Measurements from ENCODE around the gene JUP.
"Not testable (repeated sequence)": the region's sequence is repeated elsewhere in the genome, so short reads cannot be mapped to it uniquely, and the experiment has no call there.

JUP gene

GRCh38 chr17:41786227-41787020 is at the start of gene JUP:
JUP (minus strand) TSS chr17:41786711; CDS start chr17:41771854, 14,857 bp downstream.
- DNase-seq, result peak; percentile 99

GRCh38 chr17:41835800-41836549 is 49.5 kb upstream of the JUP start, which contains the start of gene NT5C3B:
NT5C3B (minus strand) TSS chr17:41836232; CDS start chr17:41836193, 39 bp downstream.
- DNase-seq, result peak; percentile 6 to 9

GRCh38 chr17:41835214-41835799 is 48.8 kb upstream of the JUP start:
- DNase-seq, result peak; percentile 33 to 37

GRCh38 chr17:41829961-41830360 is 43.5 kb upstream of the JUP start:
- not testable (repeated sequence) for DNase-seq

DNA sequence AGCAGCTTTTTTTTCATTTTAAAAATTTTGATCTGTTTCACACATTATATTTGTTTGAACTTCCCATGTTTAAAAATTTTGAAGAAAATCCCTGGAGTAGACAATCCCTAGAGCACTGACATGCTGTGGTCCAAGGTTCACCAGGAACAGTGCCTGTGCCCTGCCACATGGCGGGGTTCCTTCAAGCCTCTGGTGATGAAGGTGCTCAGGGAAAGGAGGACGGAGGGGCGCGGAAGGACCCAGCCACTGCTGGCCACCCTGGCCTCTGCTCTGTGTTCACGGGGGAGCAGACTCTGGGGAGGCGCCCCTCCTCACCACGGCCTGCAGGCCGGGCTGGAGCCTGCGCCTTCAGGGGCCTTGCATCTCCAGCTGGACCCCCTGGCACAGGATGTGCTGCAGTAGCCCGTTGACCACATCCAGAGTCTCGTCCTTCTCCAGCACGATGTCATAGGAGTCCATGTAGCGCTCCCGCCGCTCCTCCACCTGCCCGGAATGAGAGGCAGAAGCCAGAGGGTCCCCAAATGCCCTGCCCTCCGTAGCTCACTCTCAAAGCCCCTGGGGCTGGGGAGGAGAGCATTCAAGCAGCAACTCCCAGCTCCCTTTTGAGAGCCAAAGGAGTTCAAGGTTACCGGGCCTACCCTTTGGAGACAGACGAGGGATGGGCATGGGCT is 38.8 kb upstream of the JUP start:
- DNase-seq, result no peak

DNA sequence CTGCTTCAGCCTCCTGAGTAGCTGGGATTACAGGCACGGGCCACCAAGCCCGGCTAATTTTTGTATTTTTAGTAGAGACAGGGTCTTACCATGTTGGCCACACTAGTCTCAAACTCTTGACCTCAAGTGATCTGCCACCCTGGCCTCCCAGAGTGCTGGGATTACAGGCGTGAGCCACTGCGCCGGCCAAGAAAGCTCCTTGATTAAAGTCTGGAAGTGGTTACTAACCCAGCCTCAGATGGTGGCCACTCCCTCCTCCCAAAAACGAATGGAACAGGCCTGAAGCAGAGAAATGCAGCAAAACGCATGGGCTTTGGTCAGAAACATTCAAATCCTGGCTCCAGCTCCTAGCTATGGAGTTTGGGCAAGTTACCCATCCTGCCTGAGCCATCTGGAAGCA is 37.6 kb upstream of the JUP start:
- DNase-seq, result no peak

DNA sequence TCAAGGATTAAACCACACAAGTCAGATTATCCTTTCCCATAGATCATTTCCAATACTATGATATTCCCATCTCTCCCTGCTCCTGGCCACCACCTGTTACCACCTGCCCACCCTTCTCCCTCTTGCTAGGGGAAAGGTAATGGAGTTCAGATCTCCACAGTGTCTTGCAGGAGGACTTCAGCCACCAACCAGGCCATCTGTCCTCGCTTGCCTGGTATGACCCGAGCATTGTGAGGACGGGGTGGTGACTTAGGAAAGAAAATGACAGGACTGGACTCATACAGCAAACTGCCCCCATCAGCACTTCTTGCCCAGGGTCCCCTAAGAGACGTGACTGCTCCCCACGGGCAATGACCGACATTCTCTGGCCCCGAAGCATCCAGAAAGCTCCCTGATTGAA is 37.1 kb upstream of the JUP start:
- no peak for DNase-seq

DNA sequence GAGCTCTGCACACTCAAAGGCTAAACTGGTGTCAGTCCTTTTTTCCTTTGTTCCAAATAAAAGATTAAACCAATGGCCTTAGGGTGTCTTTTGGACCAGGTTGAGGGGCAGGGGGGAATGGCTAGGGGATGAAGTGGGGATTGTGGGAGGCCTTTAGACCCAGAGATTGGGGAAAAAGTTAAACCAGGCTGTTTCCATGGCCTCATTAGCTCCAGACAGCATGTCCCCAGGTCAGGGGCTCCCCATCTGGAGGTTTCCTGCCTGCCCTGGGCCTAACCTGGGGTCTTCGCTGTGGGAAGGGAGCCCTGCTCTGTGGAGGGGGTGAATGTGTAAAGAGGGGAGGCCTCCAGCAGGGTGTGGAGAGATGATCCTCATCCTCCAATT is 36.6 kb upstream of the JUP start:
- DNase-seq, result no peak

DNA sequence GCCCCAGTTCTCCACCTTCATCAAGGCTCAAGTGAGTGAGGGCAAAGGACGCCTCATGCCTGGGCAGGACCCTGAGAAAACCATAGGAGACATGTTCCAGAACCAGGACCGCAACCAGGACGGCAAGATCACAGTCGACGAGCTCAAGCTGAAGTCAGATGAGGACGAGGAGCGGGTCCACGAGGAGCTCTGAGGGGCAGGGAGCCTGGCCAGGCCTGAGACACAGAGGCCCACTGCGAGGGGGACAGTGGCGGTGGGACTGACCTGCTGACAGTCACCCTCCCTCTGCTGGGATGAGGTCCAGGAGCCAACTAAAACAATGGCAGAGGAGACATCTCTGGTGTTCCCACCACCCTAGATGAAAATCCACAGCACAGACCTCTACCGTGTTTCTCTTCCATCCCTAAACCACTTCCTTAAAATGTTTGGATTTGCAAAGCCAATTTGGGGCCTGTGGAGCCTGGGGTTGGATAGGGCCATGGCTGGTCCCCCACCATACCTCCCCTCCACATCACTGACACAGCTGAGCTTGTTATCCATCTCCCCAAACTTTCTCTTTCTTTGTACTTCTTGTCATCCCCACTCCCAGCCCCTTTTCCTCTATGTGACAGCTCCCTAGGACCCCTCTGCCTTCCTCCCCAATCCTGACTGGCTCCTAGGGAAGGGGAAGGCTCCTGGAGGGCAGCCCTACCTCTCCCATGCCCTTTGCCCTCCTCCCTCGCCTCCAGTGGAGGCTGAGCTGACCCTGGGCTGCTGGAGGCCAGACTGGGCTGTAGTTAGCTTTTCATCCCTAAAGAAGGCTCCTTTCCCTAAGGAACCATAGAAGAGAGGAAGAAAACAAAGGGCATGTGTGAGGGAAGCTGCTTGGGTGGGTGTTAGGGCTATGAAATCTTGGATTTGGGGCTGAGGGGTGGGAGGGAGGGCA is 36.0 kb upstream of the JUP start:
- DNase-seq, result no peak

DNA sequence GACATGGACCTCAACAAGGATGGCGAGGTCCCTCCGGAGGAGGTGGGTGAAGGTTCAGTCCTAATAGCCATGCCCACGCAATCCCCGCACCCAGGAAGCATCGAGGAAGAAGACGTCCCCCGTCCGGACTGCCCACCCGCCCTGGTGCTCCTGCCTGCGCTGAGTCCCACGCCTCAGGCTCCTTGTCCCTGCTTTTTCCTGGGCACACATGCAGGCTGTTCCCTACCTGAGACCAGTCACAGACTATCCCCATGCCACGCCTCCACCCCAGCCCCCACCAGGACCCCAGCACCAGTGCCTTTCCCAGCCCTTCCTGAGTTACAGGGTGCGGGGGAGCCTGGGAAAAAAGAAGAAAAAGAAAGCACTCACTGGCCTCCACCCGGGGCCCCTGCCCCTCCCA is 35.3 kb upstream of the JUP start:
- DNase-seq, result no peak

GRCh38 chr17:41818024-41818423 is 31.5 kb upstream of the JUP start:
- no peak for DNase-seq

DNA sequence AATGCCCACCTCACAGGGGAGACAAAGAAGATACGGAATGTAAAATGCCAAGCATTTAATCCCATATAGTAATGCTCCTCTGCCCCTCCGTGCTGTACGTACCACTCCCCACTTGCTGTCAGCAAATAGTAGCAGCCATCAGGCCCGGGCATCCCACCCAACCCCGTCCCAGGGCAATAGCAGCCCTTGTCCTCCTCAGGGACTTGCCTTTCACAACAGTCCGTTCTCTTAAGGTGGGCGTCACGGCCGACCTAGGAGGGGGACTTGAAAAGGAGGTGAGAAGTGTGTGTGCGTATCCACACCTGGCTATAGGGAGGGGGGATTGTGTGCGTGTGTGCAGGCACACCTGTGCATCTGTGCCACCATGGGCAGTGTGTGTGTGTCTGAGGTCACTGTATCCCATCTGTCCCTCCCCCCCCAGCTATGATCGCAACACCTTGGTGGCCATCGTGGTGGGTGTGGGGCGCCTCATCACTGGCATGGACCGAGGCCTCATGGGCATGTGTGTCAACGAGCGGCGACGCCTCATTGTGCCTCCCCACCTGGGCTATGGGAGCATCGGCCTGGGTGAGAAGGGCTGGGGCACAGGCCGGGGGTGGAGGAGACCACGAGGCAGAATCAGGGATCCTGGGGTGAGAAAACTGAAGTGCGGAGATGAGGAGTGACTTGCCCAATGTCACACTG is 30.3 kb upstream of the JUP start:
- DNase-seq, result no peak

DNA sequence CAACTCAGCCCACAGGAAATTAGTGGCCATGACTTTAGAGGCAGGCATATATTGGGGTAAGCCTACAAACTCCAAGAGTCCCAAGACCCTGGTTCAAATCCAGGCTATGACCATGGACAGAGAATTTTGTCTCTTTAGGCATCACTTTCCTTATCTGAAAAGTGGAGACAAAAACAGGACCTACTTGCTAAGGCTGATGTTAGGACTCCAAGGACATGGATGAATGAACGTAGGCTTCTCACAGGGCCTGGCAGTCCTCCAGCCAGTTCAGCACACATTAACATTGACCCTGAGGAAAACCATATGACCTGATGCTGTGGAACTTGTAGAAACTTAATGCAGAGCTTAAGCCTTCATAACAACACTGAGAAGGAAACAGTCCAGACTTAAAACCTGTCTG is 27.7 kb upstream of the JUP start:
- no peak for DNase-seq

DNA sequence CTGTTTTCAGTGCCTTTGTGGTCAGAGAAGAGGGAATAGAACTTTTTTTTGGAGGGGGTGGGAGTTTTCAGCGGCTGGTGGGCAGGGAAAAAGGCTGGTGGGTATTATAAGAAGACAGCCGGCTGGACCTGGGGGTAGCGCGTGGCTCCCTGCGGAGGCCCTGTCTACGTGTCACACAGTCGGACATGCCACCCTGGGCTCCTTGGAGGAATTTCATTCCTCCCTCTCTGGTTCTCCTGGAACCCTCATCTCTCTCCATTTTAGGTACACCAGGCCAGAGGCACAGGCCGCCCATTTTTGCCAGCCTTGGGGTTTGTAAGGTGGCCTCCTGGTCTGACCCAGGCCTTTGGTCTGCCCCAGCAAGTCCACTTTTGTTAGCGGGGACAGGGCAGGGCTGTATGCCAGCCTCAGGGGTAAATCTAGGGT is 27.2 kb upstream of the JUP start:
- DNase-seq, result no peak

DNA sequence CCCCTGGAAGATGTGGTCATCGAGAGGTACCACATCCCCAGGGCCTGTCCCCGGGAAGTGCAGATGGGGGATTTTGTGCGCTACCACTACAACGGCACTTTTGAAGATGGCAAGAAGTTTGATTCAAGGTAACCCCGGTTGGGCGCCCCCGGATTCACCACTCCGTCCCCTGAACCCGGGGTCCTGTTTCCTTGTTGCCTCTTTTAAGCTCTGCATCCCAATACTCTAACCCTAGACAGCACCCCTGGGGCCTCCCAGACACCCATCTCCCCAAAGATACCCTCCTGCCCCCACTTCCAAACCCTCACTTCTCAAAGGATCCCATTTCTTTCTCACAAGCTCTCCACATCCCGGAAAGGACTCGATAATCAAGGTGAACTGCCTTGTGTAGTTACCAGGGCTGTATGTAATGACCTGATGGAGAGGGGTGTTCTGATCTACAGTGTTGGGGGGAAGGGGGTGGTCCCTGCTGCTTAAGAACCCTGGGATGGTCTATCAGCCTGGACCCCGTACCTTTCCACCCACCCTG is 26.7 kb upstream of the JUP start:
- DNase-seq, result no peak

GRCh38 chr17:41812381-41813151 is 26.1 kb upstream of the JUP start, which contains the start of gene FKBP10:
FKBP10 (plus strand) TSS chr17:41813004; CDS start chr17:41813035, 31 bp downstream.
- no peak for DNase-seq

DNA sequence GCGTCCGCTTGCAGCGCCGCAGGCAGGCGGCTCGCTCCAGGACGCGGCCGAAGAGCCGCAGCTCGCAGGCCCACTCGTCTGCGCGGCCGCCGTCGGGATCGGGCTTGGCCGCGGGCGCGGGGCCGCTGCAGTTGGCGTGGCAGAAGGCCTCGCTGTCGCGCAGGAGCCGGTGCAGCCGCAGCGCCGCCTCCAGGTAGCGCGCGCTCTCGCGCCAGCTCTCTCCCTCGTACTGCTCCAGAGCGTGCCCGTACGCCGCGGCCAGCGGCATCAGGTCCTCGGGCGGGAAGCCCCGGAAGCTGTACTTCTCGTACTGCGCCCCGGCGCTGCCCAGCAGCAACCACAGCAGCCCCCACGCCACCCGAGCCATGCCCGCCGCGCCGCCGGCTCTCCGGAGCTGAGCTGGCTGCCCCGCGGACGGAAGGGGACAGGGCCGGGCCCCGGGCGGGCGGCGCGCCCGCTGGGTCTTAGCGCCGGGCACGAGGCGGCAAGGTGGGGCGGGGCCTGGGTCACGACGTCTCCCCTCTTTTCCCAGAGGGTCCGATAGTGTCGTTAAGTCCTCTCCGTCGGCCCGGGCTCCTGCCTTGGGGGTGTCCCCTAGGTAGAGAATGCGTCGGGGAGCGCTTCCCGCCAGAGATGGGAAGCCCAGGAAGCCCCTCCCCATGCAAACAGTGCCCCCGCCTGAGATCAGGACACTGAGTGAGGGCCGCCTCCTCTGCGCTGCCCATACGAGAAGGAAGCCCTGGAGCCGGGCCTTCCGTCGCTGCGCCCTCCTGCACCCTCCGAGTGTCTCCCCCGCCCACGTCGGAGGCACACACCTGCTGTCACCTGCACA is 25.3 kb upstream of the JUP start, which contains the start of gene P3H4:
Gene P3H4 (minus strand): TSS at position 401 of the 832 bp plus-strand sequence. CDS start 34 bp downstream, at position 367.
- peak; percentile 48 for DNase-seq

DNA sequence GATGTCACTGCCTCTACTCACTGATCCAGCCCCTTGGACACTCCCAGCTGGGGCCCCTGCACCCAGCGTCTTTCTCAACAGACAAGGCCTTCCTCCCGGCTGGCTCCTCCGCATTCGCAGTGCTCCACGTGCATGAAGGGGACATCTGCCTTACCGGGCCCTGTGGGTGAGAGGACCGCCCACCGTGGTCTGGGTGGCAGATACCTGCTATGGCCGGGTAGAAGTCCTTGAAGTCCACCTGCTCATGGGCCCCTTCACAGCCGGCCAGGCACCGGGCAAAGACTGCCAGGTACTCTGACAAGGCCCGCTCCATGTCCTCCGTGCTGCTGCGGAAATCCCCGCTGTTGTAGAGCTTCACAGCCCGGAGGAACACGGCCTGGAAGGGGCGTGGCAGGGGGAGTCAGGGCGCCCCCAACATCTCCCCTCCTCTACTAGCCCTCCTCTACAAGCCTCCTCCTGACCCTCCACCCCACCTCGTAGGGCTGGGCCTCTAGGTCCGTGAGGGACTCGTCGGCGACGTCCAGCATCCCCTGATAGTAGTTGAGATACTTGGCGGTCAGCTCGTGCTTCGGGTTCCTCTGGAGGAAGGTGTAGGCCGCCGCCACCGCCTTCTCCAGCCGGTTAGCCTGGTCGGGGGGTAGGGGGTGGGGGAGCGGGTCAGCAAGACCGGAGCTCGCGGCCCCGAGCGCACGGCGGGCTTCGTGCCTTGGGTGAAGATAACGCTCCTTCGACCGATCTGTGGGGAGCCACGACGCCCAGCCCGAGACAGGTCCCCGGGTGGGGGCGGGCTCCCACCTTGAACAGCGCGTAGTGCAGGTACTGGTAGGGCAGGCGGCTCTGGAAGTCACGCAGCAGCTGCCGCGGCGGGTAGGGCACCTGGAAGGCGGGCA is 24.4 kb upstream of the JUP start:
- no peak for DNase-seq
